Ishikawa (cell line): ENCODE measurements around the gene IL21R.

Source experiments
- CEBPB ChIP-seq: IDR thresholded peaks from 2 replicates; pipeline ENCODE4 v1.6.1; 2012
- CREB1 ChIP-seq: IDR thresholded peaks from 2 replicates; pipeline ENCODE4 v1.6.1; 2012; ENCODE audit warnings: low read depth
- EGR1 ChIP-seq: IDR thresholded peaks from 2 replicates; pipeline ENCODE4 v1.6.1; 2012
- EP300 ChIP-seq: IDR thresholded peaks from 2 replicates; pipeline ENCODE4 v1.6.1; 2012; ENCODE audit warnings: borderline replicate concordance
- FOXM1 ChIP-seq: IDR thresholded peaks from 2 replicates; pipeline ENCODE4 v1.6.1; 2012; ENCODE audit warnings: low read depth, borderline replicate concordance
- MAX ChIP-seq: IDR thresholded peaks from 2 replicates; pipeline ENCODE4 v1.6.1; 2012
- RAD21 ChIP-seq: IDR thresholded peaks from 2 replicates; pipeline ENCODE4 v1.6.1; 2012; ENCODE audit warnings: low read depth
- REST ChIP-seq: IDR thresholded peaks from 2 replicates; pipeline ENCODE4 v1.6.1; 2012; ENCODE audit warnings: low read depth, mild to moderate bottlenecking
- TAF1 ChIP-seq: IDR thresholded peaks from 2 replicates; pipeline ENCODE4 v1.6.1; 2012; ENCODE audit warnings: low read depth, mild to moderate bottlenecking
- TCF12 ChIP-seq: IDR thresholded peaks from 2 replicates; pipeline ENCODE4 v1.6.1; 2012; ENCODE audit warnings: low read depth
- TEAD4 ChIP-seq: IDR thresholded peaks from 2 replicates; pipeline ENCODE4 v1.6.1; 2012
- USF1 ChIP-seq: IDR thresholded peaks from 2 replicates; pipeline ENCODE4 v1.6.1; 2012
- ZBTB7A ChIP-seq: IDR thresholded peaks from 2 replicates; pipeline ENCODE4 v1.6.1; 2012; ENCODE audit warnings: low read depth

GRCh38 chr16:27407133-27407532, 5.2 kb downstream of the IL21R start:
- no peak for TF ChIP-seq REST
- no peak for TF ChIP-seq EP300
- TF ChIP-seq TAF1: no peak
- TF ChIP-seq FOXM1: no peak
- no peak for TF ChIP-seq USF1
- TF ChIP-seq CEBPB: no peak
- TF ChIP-seq TCF12: no peak
- no peak for TF ChIP-seq MAX
- TF ChIP-seq TEAD4: no peak
- TF ChIP-seq ZBTB7A: no peak
- TF ChIP-seq RAD21: no peak
- TF ChIP-seq CREB1: no peak
- TF ChIP-seq EGR1: no peak
